Measurements from ENCODE around the gene SMARCA2.

The SMARCA2 gene

DNA sequence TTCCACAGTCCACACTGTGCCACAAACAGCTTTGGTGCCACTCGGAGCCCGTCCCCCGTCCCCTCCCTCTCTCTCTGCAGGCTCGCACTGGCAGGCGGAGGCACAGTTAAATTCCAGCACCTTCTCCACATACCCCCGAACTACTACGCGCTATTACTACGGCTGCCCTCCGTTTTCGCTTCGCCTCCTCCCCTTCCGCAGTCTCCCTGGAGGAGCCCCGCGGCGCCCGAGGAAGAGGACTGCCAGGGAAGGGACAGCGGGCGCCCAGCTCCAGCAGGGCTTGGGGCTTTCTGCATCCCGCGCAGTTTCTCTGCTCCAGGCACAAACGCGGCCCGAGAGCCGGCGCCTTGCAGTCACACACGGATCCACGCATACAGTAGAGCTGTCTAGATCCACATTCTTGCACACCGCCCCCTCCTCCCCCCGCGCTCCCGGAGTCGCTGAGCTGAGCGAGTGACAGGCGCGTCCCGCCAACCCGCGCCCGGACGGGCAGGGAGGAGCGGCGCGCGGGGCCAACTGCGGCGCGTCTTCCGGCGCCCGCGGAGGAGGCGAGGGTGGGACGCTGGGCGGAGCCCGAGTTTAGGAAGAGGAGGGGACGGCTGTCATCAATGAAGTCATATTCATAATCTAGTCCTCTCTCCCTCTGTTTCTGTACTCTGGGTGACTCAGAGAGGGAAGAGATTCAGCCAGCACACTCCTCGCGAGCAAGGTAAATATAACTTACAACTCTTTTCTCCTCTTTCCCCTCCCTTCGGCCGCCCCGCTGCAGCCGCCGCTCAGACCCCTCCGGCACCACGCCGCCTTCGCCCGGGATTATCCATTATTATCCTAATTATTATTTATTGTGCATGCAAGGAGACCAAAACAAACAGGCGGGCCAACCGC lies at the start of gene SMARCA2:
SMARCA2 (plus strand) TSS at position 652 of the 885 bp plus-strand sequence. CDS start 13,676 bp downstream, outside the sequence.
- peak; percentile 99 for DNase-seq

DNA sequence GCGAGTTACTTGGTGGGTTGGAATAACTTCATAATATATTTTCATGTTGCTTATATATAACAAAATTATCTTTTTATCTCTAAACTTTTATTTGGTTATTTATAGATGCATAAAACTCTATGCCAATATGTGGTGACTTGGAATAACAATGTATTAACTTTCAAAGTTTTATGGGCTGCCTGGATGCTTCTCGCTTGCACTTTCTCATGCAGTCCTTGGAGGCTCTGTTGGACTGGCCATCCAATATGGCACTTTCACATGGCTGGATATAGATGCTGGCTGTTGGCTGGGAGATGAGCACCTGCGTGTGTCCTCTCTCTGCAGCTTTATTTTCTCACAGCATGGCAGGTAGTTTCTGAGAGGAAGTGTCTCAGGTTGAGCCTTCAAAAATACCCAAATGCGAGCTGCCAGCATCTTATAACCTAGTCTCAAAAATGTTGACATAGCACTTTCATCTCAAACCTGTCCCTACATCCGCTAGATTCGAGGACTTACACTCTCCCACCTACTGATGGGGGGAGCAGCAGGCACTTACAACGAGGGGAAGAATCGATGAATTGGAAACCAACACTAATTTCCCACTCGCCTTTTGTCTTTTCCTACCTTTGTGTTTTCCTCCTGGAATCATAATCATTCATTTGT lies 48.3 kb upstream of the SMARCA2 start:
- no peak for DNase-seq

DNA sequence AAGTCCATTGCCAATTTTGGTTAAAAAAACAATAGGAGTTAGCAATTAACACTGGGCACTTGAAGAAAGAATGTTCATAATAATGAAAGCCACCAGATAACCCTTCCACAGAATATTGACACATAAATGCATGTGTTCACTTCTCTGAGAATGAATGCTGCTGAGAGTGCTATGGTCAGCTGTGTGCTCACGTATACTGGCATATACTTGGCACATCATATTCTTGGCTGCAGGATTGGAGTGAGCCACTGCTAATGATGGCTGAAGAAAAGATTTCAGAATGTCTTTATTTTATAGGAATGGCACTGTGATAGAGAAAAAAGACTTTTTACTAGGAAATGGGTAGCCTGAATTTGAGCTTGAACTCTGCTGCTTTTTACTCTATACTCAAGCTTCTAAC lies 46.0 kb upstream of the SMARCA2 start:
- DNase-seq = no peak

DNA sequence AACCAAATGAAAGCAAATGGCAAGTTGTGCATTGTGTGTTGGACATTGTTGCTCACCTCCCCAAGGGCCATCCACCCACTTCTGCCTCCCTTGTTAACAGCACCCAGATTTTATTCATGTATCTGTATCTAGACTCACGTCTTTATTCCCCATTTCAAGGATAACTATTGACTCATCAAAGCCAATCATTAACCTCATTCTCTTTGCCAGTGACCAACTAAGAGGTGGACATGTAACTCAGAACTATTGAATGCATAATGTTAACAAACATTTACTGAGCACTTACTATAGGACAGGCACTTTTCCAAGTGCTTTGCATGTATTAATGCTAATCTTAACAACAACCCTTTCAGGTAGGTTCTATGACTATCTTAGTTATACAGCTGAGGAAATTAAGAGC lies 45.2 kb upstream of the SMARCA2 start:
- no peak for DNase-seq

DNA sequence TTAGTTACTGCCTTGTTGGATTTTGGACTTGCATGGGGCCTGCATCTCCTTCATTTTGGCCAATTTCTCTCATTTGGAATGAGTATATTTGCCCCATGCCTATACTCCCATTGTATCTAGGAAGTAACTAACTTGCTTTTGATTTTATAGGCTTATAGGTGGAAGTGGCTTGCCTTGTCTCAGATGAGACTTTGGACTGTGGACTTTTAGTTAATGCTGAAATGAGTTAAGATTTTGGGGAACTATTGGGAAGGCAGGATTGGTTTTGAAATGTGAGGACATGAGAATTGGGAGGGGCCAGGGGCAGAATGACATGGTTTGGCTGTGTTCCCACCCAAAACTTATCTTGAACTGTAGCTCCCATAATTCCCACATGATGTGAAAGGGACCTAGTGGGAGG lies 42.5 kb upstream of the SMARCA2 start:
- no peak for DNase-seq

DNA sequence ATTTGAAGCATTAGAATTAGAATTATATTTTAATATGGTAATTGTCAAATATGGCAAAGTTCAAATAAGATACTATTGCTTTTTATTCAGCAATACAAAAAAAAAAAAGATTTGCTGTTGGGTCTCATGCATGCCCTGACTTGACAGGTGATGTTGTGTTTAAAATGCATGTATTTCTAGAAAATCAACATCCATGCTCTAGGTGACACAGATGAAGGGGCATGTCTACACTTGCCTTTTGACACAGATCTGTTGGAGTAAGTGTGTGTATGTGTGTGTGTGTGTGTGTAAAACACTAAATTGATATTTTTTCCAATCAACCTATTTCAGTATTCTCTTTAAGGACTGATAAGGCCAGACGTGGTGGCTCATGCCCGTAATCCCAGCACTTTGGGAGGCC lies 38.1 kb upstream of the SMARCA2 start:
- no peak for DNase-seq

DNA sequence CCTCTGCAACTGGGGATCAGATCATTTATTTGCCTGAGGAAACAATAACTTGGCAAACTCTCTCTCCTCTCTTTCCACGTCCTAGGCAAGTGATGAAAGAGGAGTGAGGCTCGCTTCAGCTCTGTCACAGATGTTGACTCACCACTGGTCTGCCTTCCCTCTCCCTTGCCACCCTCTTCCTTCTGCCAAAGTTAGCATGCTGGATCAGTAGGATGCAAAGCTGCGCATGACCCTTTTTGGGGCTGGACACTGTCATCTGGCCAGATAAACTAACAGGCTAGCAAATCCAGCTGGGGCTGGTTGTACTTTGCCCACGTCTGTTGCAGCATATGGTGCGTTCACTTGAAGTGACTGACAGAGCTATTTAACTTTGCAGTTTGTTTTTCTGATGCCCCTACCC lies 36.2 kb upstream of the SMARCA2 start:
- no peak for DNase-seq

DNA sequence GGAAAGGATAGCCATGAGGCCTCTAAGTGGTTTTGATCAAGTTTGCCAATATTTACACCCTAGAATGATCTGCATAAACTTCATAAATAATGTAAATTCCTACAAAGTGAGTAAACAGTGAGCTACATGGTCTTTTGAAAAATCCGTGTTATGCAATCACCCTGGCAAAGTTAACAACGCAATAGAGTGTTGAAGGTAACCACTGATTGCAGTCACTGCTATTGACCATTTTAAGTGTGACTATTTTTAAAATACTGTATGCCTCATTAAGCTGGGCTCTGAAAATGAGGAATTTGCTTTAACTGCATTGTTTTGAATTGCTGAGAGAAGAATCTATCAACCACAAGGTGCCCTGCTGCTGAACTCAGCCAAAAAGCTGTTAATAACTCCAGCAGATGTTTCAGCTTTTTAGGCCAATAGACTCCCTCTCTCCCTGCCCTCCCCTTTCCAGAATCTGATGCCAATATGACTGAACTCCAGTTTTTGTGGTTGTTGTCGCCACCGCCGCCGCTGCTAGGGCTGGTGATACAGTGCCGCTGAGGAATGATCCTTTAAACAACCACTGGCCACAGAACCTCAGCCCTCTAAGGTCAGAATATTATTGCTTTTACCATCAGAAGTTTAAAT lies 35.3 kb upstream of the SMARCA2 start:
- peak; percentile 61 for DNase-seq

DNA sequence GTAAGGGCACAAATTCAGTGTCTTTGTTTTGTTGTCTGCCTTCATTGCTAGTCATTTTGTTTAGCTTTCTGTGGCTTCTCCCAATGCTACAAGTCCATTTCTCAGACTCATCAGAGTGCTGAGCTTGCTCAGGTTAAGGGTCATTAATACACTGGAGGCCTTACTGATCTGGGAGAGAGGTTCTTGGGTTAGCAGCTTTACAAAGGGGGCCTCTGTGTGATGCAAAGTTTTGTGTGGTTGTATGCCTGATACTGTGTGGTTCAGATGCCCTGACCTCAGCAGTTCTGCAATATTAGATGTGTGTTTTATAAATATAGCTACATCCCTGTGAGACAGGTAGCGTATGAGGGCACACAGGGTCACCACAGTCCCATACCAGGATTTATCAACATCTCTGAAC lies 34.8 kb upstream of the SMARCA2 start:
- DNase-seq = no peak

DNA sequence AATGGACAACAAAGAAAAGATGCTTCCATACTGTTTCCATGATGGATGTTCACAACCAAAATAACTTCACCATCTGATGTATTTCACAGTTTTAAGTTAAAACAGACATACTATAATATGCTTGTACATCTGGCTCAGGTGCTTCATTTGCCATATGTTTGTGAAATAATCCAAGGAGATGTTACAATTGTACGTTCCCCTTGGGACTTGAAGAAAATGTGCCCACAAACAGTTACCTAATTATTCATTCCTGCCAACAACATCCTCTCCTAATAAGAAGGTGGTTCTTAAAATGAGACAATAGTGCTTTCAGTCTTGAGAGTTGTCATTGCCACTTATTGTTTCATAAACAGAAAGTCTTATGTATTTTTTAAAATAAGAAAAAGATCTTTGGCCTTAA lies 33.1 kb upstream of the SMARCA2 start:
- no peak for DNase-seq

DNA sequence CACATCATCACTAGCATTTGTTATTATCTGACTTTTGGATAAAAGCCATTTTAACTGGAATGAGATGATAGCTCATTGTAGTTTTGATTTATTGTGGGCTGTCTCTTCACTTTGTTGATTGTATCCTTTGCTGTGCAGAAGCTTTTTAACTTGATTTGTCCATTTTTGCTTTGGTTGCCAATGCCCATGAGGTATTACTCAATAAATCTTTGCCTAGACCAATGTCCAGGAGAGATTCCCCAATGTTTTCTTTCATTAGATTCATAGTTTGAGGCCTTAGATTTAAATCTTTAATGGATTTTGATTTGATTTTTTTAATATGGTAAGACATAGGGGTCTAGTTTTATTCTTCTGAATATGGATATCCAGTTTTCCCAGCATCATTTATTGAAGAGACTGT lies 28.8 kb upstream of the SMARCA2 start:
- DNase-seq = no peak

DNA sequence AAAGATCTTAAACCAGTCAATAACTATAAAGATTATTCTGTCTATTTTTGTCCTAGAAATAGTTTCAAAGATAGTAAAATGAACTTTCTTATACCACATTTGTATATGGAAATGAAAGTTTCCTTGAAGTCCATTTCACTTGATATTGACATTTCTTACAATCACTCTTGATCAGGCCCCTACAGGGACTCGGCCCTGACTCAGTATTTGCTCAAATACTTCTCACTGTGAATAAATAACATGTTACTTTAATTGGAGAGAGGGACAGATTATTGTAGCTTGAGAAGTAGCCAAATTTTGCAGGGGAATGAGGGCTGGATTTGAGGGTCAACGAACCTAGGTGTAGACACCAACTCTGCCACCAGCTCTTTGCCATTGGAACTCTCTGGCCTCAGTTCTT lies 25.6 kb upstream of the SMARCA2 start:
- DNase-seq = no peak

DNA sequence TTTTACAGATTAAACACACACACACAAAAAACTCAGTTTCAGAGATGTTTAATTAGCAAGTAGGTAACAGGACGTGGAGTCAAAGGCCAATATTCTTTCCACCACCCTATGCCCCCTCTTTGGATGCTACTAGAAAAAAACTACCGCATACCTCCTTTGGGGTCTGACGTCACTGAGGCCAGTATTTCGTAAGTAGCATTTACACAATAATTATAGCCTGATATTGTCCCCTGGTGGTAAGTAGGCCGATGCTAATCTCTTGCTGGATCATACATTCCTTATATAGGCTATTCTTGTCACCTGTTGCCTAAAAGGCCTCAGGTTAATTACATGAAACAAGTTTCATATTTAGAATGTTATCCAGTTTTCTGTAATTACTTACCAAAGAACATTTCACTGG lies 21.0 kb upstream of the SMARCA2 start:
- no peak for DNase-seq

DNA sequence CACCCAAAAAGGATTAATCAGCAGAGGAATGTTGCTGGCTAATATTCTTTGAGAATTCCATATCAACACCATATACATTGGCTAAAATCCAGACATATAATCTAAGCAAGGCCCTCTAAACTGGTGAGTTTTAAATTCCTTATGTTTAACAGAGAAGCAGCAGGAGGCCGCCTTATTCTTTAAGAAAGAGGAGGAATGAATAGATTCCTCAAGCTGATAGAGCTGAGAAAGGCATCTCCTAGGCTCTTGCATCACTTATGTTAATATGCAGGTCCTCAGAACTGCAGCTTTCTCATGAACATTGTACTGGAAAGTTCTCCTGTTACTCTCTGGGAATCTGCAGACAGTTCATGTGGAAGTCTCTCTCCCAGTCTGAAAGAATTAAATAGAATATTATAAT lies 20.1 kb upstream of the SMARCA2 start:
- no peak for DNase-seq

DNA sequence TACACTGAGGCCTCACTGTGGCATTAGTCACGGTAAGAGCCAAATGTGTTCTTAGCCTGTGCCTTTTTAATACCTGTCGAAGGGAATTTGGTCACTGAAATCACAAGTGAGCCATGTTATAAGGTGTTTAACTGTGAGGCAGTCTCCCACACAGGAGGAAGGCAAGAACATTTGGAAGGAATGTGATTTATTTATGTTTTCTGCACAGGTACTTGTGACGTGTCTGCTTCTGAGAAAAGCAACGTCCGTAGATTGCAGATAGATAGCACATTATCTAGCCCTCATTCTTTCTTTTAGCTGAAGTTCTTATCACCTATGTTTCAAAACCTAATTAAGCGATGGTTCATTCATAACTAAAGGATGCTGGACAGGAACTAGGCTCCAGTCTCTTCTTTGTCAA lies 19.0 kb upstream of the SMARCA2 start:
- no peak for DNase-seq

DNA sequence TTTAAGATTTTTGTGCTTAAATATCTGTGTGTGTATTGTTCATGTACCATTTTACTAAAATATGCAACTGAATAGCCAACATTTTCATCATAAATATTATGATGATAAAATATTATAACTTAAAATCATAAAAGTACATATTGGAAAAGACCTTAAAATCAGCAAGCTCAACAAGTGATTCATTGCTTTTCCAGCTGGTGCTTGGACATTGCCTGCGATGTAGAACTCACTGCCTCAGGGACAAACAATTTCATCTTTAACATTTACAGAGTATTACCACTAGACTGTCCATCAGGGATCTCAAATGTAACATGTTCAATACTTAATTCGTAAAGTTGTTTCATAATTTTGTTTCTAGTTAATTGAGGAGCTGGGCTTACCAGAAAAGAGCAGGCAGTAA lies 17.5 kb upstream of the SMARCA2 start:
- no peak for DNase-seq

DNA sequence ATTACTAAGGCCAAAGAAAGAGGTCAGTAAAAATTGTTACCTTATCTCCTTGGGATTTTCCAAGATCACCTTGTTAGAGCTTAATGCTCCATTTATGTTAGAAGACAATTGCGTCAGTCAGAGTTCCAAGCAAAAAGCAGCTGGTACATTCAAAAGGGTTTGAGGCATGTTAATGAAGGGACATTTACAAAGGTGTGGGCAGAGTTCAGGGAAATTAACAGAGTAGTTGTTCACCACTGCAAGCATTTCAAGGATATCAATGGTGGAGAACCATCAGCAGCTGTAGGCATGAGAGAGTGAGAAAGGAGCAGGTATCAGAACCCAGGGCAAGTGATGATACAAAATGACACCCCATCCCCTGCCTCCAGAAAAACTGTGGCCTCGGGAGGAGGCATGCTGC lies 17.0 kb upstream of the SMARCA2 start:
- no peak for DNase-seq

DNA sequence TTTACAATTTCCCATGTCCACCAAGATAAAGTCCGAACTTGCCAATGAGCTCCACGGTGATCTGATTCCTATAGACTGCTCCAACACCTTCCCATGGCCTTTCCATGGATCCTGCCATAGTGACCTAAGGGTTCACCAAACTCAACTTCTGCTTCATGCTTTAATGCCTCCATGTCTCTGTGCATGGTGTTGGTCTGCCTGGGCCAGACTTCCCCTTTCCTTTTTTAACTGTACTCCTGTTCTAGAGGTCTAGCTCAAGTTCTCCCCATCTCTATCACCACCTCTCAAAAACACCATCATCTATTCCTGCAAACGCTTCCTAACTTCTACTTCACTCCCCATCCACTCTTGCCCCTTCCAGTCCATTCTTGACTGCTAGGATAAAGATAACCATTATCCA lies 14.8 kb upstream of the SMARCA2 start:
- no peak for DNase-seq

DNA sequence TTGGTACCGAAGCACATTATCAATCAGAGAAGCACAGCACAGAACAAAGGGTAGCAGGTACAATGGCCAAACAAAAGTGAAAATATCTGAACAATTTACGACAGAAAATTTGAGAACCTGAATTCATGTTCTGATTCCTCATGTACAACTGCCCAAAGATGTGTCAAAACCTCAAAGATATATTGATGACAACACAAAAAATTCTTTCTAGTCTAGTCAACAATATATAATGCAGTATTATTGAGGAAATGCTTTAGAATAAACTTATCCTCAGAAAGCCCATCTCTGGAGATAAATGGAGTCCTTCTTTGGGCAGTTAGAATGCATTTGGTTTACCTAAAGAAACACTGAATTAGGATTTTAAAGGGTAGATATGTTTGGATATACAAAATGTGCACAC lies 6.8 kb upstream of the SMARCA2 start:
- DNase-seq = no peak

DNA sequence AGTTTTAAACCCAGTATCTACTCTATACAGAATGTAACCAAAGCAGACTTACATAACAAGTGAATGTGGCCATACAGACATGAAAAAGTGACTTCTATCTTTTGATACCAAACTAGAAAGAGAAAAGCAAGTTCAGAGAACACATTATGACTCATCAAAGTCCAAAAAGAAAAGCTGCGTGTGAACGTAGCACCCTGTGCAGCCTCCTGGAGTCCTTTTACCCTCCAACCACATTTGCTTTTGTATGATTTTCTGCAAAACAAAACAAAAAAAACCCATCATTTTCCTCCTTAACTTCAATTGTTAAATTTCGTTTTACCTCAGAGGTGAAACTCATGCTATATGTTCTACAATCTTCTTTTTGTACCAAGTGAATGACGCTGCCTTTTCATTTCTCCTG lies 2.8 kb upstream of the SMARCA2 start:
- no peak for DNase-seq

DNA sequence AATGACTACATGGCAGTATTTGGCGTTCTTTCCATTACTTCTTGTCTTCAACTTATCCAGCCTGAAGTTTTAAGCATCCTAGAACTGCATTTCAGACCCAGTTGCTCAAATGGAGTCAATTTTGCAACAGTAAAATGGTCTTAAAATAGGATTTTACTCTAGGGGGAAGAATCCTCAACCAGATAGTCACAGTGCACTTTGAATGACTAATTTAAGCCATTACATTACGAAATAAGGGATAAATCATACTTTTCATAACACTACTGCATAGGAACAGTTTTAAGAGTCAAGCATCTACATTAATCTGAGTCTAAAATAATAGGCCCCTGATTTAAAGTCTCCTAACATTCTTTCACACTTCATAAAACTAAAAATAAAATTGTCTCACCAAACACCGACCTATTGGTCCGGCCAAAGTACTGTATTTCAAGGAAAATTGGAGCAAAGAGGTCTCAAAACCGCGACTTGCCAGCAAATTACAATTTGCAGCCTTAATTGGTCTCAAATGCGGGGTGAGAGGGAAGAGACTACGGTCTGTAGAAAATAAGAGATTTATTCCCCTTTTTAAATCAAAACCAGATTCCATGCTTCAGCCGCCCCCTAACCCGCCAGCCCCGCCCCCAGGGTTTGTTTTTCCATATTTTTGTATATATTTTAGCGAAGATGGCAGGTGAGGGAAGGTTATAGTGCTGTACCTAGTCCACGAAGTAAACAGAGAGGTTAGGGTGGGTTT lies 1.2 kb upstream of the SMARCA2 start:
- peak; percentile 68 for DNase-seq

DNA sequence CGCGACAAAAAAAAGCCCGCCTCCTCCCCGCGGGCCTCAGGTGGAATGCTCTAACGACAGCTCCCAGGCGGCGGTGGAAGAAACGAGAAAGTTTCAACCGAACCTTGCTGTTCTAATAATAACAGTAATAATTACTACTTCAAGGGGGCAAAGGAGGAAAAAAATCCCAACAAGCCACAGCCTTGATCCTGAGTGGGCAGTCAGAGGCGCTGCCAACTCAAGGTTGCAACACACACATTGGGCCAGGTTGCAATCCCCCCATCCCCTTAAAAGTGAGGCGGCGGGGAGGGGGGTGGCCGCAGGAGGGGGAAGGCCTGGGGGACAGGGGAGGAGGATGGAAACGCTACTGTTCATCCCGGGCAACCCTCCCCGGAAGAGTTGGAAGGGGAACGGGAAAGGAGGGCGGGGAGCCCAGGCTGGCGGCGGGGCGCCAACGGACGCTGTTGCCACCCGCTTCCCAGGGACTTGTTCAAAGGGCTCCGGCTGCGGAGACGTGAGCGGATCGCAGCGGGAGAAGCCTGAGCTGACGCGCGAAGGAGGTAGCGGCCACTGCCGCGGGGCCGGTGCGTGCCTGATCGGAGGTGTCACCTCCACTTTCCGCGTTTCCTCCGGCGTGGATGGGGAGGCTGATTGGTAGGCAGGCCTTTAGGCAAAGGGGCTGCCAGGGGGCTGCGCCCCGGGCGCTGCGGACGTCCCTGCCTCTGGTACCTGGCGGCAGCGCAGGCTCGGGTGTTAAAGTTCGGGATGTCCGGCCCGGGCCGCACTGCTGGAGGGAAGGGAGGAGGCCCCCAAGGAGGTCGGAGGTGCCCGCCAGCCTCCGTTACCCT lies 647 bp downstream of the SMARCA2 start:
- DNase-seq = peak; percentile 79

Measured in right forelimb (tissue), 1 donor.